Measurements from ENCODE around the gene CSNK2B. TPM values are rescaled to one million over a fixed set of nuclear protein-coding genes. Genes with fewer than 3 reads are reported as not detected.

The CSNK2B gene
- total RNA-seq, 2 experiments from 2014 or later, result 230 to 245 TPM

GRCh38 chr6:31636698-31637596 is 28.9 kb upstream of the CSNK2B start:
- H2AFZ ChIP-seq (ENCODE audit: low read length), result no peak overlapping the region
- no peak overlapping the region for H3K4me2 ChIP-seq (ENCODE audit: low read length)
- H3K9me2 ChIP-seq (ENCODE audit: insufficient read depth, low read length), result no peaks in the 10 kb centered on the region
- POLR2A ChIA-PET, result no interaction called here
- CTCF ChIA-PET (ENCODE audit: unreplicated experiment), result no interaction called here
- H3K4me1 ChIP-seq (ENCODE audit: insufficient read depth, low read length, poor library complexity, severe bottlenecking), result peaks cover 10% of the 10 kb centered on the region
- no peaks in the 10 kb centered on the region for H4K20me1 ChIP-seq (ENCODE audit: insufficient read depth, low read length)
- DNase-seq (ENCODE audit: low spot score), result no peak
- H3K36me3 ChIP-seq (ENCODE audit: insufficient read depth, low read length), result peaks cover 99% of the 10 kb centered on the region
- no peaks in the 10 kb centered on the region for H3K9me3 ChIP-seq (ENCODE audit: low read length)
- intact Hi-C loops (cut with micrococcal nuclease; ENCODE audit: unreplicated experiment), result no loop called here
- no peak overlapping the region for H3K27ac ChIP-seq (ENCODE audit: low read depth, low read length, poor library complexity, severe bottlenecking)
- TF ChIP-seq EZH2phosphoT487 (IDR thresholded peaks at IDR 0.05; ENCODE audit: borderline replicate concordance, low read depth, low read length), result no peak
- no peak for TF ChIP-seq CTCF (conservative IDR thresholded peaks at IDR 0.05; ENCODE audit: low read length)
- TSS peak; percentile 53 for BruUV-seq (replicated peaks)
- no peaks in the 10 kb centered on the region for H3K79me2 ChIP-seq (ENCODE audit: insufficient read depth, low read depth, low read length)
- H3K4me3 ChIP-seq (ENCODE audit: low read depth, low read length, poor library complexity, severe bottlenecking), result no peak overlapping the region

DNA sequence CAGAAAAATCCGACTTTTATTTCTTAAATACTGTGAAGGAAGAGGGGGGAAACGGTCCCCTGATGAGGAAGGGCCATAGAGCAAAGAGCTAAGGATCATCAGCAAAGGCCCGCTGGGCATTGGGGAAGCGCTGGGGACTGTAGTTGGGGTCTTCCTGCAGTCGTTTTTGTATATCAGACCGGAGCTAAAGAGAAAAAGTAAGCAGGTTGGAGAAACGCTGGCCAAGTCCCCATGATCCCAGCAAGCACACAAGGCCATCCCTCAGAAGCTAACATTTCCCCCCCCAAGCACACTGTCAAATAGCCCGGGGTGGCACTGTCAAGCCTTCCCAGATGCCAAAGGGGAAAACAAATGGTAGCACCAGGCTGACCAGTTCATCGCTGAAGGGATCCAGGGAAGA is 26.8 kb upstream of the CSNK2B start:
- peaks cover 96% of the 10 kb centered on the region for H3K36me3 ChIP-seq (ENCODE audit: insufficient read depth, low read length)
- no peaks in the 10 kb centered on the region for H3K79me2 ChIP-seq (ENCODE audit: insufficient read depth, low read depth, low read length)
- H3K9me3 ChIP-seq (ENCODE audit: low read length), result no peaks in the 10 kb centered on the region
- POLR2A ChIA-PET, result interaction anchor here (0.6 to 1.6 kb wide), 2 partner anchors 25 to 99 kb away, joined by 3 to 4 read pairs; no protein-coding TSS in a partner anchor
- no peaks in the 10 kb centered on the region for H3K9me2 ChIP-seq (ENCODE audit: insufficient read depth, low read length)
- peaks cover 10% of the 10 kb centered on the region for H3K4me1 ChIP-seq (ENCODE audit: insufficient read depth, low read length, poor library complexity, severe bottlenecking)
- BruUV-seq (replicated peaks), result no TSS peak
- DNase-seq (ENCODE audit: low spot score), result no peak
- no peak overlapping the region for H2AFZ ChIP-seq (ENCODE audit: low read length)
- CTCF ChIA-PET (ENCODE audit: unreplicated experiment), result no interaction called here
- H4K20me1 ChIP-seq (ENCODE audit: insufficient read depth, low read length), result no peaks in the 10 kb centered on the region
- H3K4me2 ChIP-seq (ENCODE audit: low read length), result no peak overlapping the region
- intact Hi-C loops (cut with micrococcal nuclease; ENCODE audit: unreplicated experiment), result no loop called here
- TF ChIP-seq CTCF (conservative IDR thresholded peaks at IDR 0.05; ENCODE audit: low read length), result no peak
- no peak for TF ChIP-seq EZH2phosphoT487 (IDR thresholded peaks at IDR 0.05; ENCODE audit: borderline replicate concordance, low read depth, low read length)
- no peak overlapping the region for H3K4me3 ChIP-seq (ENCODE audit: low read depth, low read length, poor library complexity, severe bottlenecking)
- no peak overlapping the region for H3K27ac ChIP-seq (ENCODE audit: low read depth, low read length, poor library complexity, severe bottlenecking)

DNA sequence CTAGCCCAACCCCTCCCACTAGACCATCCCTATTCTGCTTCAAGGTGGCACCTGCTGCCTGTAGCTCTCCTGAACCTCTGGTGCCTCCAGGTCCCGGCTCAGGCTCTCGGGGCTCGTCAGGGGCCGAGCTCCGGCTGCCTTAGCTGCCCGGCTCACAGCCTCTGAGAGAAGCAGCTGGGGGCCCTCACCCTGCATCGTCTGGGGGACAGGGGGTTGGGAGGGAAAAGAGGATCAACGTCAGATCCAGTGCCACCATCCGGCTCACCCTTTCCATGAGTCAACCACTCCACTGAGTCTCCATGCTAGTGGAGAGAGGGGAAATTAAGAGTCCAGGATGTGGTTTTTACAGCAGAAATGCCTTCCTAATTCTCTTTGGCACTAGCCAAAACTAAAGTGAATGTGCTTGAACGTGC is 26.4 kb upstream of the CSNK2B start:
- CTCF ChIA-PET (ENCODE audit: unreplicated experiment), result no interaction called here
- H3K36me3 ChIP-seq (ENCODE audit: insufficient read depth, low read length), result peaks cover 96% of the 10 kb centered on the region

More for the DNA sequence above, 26.4 kb upstream of the CSNK2B start:
- intact Hi-C loops (cut with micrococcal nuclease; ENCODE audit: unreplicated experiment), result no loop called here
- no peaks in the 10 kb centered on the region for H3K9me3 ChIP-seq (ENCODE audit: low read length)
- H3K4me2 ChIP-seq (ENCODE audit: low read length), result no peak overlapping the region
- POLR2A ChIA-PET, result interaction anchor here (0.6 to 1.6 kb wide), 2 partner anchors 24 to 99 kb away, joined by 3 to 4 read pairs; no protein-coding TSS in a partner anchor
- TF ChIP-seq EZH2phosphoT487 (IDR thresholded peaks at IDR 0.05; ENCODE audit: borderline replicate concordance, low read depth, low read length) (no peak), CTCF (conservative IDR thresholded peaks at IDR 0.05; ENCODE audit: low read length) (no peak)
- H3K27ac ChIP-seq (ENCODE audit: low read depth, low read length, poor library complexity, severe bottlenecking), result no peak overlapping the region
- no peaks in the 10 kb centered on the region for H4K20me1 ChIP-seq (ENCODE audit: insufficient read depth, low read length)
- no peak overlapping the region for H2AFZ ChIP-seq (ENCODE audit: low read length)
- H3K4me1 ChIP-seq (ENCODE audit: insufficient read depth, low read length, poor library complexity, severe bottlenecking), result peaks cover 10% of the 10 kb centered on the region
- no peaks in the 10 kb centered on the region for H3K79me2 ChIP-seq (ENCODE audit: insufficient read depth, low read depth, low read length)
- no peaks in the 10 kb centered on the region for H3K9me2 ChIP-seq (ENCODE audit: insufficient read depth, low read length)
- no peak overlapping the region for H3K4me3 ChIP-seq (ENCODE audit: low read depth, low read length, poor library complexity, severe bottlenecking)
- no TSS peak for BruUV-seq (replicated peaks)
- no peak for DNase-seq (ENCODE audit: low spot score)
